Measurements from ENCODE around the gene DNTT. TPM values are rescaled to one million over a fixed set of nuclear protein-coding genes. Genes with fewer than 3 reads are reported as not detected.

The DNTT gene
- total and polyA plus RNA-seq, 2 experiments from 2014 or later: not detected

DNA sequence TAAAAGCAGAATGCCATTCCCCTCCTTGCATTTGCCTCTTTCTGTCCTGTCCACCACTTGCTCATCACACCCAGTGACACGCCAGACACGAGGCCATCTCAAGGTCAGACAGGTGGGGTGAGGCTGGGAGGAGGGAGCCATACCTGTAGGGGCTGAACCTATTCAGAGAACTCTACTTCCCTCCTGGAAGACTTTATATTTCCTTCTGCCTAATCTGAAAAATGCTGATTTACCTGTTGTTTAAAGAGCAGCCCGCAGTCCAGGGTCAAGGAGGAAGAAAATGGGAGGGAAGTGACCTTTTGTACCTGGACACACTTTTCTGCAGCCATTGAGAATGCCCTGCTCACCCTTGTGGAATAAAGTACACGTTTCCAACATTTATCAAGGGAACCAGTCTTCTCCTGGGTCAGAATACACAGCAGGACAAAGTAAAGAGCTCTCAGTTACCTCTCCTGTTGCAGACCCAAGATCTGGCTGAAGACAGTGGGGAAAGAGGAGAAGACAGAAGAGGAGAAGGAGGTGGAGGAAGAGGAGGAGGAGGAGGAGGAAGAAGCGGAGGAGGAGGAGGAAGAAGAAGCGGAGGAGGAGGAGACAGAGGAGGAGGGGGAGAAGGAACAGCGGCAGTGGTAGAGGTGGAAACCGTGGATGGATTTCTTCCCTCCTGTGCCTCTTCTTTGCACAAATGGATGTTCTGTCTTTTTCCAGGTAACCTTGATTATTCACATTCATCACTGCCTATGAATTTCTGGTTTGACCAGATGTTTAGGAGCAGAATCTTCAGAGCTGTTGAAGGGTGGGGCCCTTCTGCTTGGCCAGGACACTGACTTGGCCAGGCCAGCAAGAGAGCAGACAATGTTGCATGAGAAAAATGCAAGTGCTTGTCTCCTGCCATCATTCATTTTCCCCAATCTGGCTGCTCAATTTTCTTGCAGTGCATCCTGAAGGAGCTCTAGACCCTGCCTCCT, 31.6 kb upstream of the DNTT start:
- H3K79me2 ChIP-seq (replicated peaks; ENCODE audit: insufficient read depth): no peaks in the 10 kb centered on the region
- Mint-ChIP-seq H3K4me3 (no peak overlapping the region), H3K4me1 (peaks cover 3% of the 10 kb centered on the region; the same call in 2 of the 3 replicates), H3K27ac (no peak overlapping the region), H3K36me3 (ENCODE audit: low read depth) (no peaks in the 10 kb centered on the region), H3K27me3 (ENCODE audit: insufficient read depth, low read depth, poor library complexity) (no peaks in the 10 kb centered on the region), H3K9me3 (no peaks in the 10 kb centered on the region)
- H3K36me3 ChIP-seq (ENCODE audit: insufficient read depth): no peaks in the 10 kb centered on the region
- no peaks in the 10 kb centered on the region; the same call in none of the 2 replicates for H3K9me2 ChIP-seq (ENCODE audit: insufficient read depth)
- no peak overlapping the region for H3K27ac ChIP-seq (ENCODE audit: low read depth)
- ATAC-seq (no peak), DNase-seq (ENCODE audit: low spot score) (no peak)
- H4K20me1 ChIP-seq (replicated peaks; ENCODE audit: insufficient read depth): no peaks in the 10 kb centered on the region
- 0 out of 2 replicates have a peak, but pooled peaks cover 4% of the 10 kb centered on the region for H3K4me1 ChIP-seq (ENCODE audit: insufficient read depth)
- no peak overlapping the region for H3K4me3 ChIP-seq
- no peaks in the 10 kb centered on the region for H3K27me3 ChIP-seq (ENCODE audit: insufficient read depth)
- TF ChIP-seq, protein P1, sequence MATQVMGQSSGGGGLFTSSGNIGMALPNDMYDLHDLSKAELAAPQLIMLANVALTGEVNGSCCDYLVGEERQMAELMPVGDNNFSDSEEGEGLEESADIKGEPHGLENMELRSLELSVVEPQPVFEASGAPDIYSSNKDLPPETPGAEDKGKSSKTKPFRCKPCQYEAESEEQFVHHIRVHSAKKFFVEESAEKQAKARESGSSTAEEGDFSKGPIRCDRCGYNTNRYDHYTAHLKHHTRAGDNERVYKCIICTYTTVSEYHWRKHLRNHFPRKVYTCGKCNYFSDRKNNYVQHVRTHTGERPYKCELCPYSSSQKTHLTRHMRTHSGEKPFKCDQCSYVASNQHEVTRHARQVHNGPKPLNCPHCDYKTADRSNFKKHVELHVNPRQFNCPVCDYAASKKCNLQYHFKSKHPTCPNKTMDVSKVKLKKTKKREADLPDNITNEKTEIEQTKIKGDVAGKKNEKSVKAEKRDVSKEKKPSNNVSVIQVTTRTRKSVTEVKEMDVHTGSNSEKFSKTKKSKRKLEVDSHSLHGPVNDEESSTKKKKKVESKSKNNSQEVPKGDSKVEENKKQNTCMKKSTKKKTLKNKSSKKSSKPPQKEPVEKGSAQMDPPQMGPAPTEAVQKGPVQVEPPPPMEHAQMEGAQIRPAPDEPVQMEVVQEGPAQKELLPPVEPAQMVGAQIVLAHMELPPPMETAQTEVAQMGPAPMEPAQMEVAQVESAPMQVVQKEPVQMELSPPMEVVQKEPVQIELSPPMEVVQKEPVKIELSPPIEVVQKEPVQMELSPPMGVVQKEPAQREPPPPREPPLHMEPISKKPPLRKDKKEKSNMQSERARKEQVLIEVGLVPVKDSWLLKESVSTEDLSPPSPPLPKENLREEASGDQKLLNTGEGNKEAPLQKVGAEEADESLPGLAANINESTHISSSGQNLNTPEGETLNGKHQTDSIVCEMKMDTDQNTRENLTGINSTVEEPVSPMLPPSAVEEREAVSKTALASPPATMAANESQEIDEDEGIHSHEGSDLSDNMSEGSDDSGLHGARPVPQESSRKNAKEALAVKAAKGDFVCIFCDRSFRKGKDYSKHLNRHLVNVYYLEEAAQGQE (IDR thresholded peaks at IDR 0.05; ENCODE audit: unreplicated experiment): no peak
- TF ChIP-seq POLR2AphosphoS5 (IDR thresholded peaks at IDR 0.05; ENCODE audit: low read depth): no peak
- TF ChIP-seq EZH2 (IDR thresholded peaks at IDR 0.05; ENCODE audit: low read depth, unreplicated experiment): no peak
- no peak for TF ChIP-seq ZNF331 (CRISPR knock-in tag; IDR thresholded peaks at IDR 0.05; ENCODE audit: low read depth)
- TF ChIP-seq CREB1 (CRISPR knock-in tag; IDR thresholded peaks at IDR 0.05; ENCODE audit: low read depth): no peak
- TF ChIP-seq ZNF114 (CRISPR knock-in tag; IDR thresholded peaks at IDR 0.05): no peak
- no peak for TF ChIP-seq JUNB (IDR thresholded peaks at IDR 0.05; ENCODE audit: unreplicated experiment)
- TF ChIP-seq STAT1 (IDR thresholded peaks at IDR 0.05; ENCODE audit: unreplicated experiment): no peak
- TF ChIP-seq, protein P2, sequence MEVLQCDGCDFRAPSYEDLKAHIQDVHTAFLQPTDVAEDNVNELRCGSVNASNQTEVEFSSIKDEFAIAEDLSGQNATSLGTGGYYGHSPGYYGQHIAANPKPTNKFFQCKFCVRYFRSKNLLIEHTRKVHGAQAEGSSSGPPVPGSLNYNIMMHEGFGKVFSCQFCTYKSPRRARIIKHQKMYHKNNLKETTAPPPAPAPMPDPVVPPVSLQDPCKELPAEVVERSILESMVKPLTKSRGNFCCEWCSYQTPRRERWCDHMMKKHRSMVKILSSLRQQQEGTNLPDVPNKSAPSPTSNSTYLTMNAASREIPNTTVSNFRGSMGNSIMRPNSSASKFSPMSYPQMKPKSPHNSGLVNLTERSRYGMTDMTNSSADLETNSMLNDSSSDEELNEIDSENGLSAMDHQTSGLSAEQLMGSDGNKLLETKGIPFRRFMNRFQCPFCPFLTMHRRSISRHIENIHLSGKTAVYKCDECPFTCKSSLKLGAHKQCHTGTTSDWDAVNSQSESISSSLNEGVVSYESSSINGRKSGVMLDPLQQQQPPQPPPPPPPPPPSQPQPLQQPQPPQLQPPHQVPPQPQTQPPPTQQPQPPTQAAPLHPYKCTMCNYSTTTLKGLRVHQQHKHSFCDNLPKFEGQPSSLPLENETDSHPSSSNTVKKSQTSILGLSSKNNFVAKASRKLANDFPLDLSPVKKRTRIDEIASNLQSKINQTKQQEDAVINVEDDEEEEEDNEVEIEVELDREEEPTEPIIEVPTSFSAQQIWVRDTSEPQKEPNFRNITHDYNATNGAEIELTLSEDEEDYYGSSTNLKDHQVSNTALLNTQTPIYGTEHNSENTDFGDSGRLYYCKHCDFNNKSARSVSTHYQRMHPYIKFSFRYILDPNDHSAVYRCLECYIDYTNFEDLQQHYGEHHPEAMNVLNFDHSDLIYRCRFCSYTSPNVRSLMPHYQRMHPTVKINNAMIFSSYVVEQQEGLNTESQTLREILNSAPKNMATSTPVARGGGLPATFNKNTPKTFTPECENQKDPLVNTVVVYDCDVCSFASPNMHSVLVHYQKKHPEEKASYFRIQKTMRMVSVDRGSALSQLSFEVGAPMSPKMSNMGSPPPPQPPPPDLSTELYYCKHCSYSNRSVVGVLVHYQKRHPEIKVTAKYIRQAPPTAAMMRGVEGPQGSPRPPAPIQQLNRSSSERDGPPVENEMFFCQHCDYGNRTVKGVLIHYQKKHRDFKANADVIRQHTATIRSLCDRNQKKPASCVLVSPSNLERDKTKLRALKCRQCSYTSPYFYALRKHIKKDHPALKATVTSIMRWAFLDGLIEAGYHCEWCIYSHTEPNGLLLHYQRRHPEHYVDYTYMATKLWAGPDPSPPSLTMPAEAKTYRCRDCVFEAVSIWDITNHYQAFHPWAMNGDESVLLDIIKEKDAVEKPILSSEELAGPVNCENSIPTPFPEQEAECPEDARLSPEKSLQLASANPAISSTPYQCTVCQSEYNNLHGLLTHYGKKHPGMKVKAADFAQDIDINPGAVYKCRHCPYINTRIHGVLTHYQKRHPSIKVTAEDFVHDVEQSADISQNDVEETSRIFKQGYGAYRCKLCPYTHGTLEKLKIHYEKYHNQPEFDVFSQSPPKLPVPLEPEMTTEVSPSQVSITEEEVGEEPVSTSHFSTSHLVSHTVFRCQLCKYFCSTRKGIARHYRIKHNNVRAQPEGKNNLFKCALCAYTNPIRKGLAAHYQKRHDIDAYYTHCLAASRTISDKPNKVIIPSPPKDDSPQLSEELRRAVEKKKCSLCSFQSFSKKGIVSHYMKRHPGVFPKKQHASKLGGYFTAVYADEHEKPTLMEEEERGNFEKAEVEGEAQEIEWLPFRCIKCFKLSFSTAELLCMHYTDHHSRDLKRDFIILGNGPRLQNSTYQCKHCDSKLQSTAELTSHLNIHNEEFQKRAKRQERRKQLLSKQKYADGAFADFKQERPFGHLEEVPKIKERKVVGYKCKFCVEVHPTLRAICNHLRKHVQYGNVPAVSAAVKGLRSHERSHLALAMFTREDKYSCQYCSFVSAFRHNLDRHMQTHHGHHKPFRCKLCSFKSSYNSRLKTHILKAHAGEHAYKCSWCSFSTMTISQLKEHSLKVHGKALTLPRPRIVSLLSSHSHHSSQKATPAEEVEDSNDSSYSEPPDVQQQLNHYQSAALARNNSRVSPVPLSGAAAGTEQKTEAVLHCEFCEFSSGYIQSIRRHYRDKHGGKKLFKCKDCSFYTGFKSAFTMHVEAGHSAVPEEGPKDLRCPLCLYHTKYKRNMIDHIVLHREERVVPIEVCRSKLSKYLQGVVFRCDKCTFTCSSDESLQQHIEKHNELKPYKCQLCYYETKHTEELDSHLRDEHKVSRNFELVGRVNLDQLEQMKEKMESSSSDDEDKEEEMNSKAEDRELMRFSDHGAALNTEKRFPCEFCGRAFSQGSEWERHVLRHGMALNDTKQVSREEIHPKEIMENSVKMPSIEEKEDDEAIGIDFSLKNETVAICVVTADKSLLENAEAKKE (CRISPR knock-in tag; IDR thresholded peaks at IDR 0.05): no peak
- no peak overlapping the region for H2AFZ ChIP-seq
- no peaks in the 10 kb centered on the region for H3F3A ChIP-seq (replicated peaks; ENCODE audit: low read depth)
- no peak overlapping the region for H3K4me2 ChIP-seq

Measured in GM23338 (cell line).